ENCODE data around the gene ATG10. TPM values are rescaled to one million over a fixed set of nuclear protein-coding genes. Genes with fewer than 3 reads are reported as not detected.
A peak's percentile ranks its signal among the peaks of the same experiment; 100 is the strongest.
"Not testable (repeated sequence)": the region's sequence is repeated elsewhere in the genome, so short reads cannot be mapped to it uniquely, and the experiment has no call there.

The ATG10 gene
- 2.9 TPM for total RNA-seq
- long read RNA-seq, partial matches to known transcripts, result 0 of 12 reads
- long read RNA-seq, other reads (novel, unspliced or antisense), result 8 of 12 reads

- ATAC-seq (ENCODE audit: poor library complexity), result peak; percentile 99
- intact Hi-C loops (cut with DNase I), result loop anchor here (5.0 to 10.0 kb wide), 2 partner anchors 115 to 217 kb away; partner anchors contain the start of gene SSBP2
Measured at GRCh38 chr5:81971712-81972491, at the start of gene ATG10. TSS of gene ATG10 (plus strand) at chr5:81972023. CDS start at chr5:81987571, 15,548 bp downstream.

DNA sequence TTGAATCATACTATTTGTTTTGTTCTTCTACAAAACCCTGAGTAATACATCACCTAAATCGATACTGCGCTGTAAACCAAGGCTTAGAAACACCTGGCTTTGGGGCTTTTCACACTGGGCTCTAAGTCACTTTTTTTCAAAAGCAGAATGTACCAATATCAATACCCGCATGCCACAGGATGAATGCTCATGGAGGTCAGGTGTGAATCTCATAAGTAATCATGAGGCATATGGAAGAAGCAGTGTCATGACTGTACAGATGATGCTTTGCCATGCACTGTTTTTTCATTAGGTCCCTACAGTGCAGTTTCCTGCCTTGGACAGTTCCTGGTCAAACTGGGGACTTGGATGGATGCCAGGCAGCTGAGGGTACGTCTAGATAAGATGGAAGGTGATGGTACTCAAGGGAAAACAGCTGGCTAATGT lies 49.0 kb upstream of the ATG10 start:
- intact Hi-C loops (cut with DNase I), result no loop called here
- DNase-seq (no peak), ATAC-seq (ENCODE audit: poor library complexity) (no peak)

More at GRCh38 chr5:81971712-81972491, at the start of gene ATG10:
- DNase-seq, result peak; percentile 94

DNA sequence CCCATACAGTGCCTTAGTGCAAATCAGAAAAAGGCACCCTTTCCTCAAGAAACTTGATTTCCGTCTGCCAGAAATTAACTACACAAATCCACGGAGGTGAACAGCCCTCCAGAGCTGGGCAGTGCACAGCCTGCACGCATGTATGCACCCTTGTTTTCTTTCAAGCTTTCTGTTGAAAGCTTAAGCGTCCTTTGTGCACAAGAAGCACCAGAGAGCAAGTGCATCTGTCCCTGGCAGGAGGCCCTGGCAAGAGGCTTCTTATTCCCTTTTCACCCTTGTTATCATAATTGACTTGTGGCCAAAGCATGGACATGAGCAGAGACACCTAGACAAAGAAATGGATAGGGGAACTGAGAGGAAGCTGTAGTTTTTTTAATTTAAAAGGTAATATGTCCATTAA lies 47.4 kb upstream of the ATG10 start:
- intact Hi-C loops (cut with DNase I), result no loop called here
- DNase-seq, result peak; percentile 63
- peak; percentile 90 for ATAC-seq (ENCODE audit: poor library complexity)

DNA sequence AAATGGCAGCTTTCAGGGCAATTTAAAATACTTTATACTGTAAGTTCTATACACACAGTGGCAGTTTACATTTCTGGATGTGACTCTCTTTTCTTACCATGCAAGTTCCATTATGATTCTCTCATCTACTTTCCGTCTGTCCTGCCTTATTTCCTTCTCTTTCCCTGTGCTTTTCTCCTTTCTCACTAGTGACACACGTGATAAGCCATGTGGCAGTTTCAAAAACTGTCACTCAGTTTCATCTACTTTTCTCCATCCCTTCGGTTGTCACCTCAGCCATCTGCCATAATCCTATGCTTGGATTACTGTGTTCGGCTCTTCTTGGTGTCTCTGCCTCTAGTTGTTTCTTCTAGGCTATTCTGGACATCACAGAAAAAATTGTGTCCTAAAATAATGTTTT lies 46.8 kb upstream of the ATG10 start:
- no peak for ATAC-seq (ENCODE audit: poor library complexity)
- intact Hi-C loops (cut with DNase I), result no loop called here
- no peak for DNase-seq

DNA sequence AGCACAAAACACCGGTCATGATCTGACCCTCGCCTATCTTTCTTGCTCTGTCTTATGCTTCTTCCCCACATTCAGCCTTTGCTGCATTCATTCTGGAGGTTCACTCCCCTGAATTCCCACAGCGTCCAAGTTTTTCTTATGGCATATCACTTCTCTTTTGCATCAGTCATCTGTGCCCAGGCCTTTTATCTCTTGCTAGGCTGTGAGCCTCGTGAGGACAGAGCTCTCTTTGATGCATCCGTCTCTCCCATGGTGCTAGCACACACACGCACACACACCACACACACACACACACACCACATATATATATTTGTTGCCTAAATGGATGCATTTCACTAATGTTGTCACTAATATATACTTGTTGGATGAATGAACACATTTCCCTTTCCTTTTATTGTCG lies 45.8 kb upstream of the ATG10 start:
- no peak for ATAC-seq (ENCODE audit: poor library complexity)
- no peak for DNase-seq
- intact Hi-C loops (cut with DNase I), result no loop called here

DNA sequence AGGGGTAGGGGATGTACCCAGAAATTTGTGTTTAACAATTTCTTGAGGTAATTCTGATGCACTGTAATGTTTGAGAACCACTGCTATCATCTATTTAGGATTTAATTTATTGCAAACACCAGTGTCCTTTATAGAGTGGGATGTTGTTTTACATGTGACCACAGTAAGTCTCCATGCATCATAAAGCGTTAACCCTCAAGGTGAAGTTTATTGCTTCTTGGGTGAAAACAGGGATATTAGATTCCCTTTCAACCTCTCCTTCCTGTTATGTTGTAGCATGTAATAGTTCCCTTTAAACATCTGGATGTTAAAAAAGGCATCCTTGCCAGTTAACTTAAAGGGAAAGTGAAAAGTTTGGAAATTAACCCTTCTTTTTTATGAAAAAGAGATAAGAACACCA lies 35.8 kb upstream of the ATG10 start:
- no peak for DNase-seq
- intact Hi-C loops (cut with DNase I), result no loop called here
- no peak for ATAC-seq (ENCODE audit: poor library complexity)

DNA sequence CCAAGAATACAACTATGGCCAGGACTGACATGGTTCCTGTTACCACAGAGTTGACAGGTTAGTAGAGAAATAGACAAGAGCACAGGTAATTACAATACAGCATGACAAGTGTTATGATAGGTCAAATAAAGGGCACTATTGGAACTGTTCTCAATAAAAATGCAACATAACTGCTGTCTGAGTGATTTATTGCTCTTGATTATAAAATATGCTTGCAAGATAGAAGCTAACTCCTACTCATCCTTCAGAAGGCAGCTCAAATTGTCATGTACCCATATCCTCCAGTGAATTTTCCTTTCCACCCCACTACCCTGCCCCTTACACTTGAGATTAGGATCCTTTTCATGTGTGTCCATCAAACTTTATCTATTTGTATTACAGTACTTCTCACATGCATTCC lies 35.1 kb upstream of the ATG10 start:
- ATAC-seq (ENCODE audit: poor library complexity) (no peak), DNase-seq (no peak)
- intact Hi-C loops (cut with DNase I), result no loop called here

DNA sequence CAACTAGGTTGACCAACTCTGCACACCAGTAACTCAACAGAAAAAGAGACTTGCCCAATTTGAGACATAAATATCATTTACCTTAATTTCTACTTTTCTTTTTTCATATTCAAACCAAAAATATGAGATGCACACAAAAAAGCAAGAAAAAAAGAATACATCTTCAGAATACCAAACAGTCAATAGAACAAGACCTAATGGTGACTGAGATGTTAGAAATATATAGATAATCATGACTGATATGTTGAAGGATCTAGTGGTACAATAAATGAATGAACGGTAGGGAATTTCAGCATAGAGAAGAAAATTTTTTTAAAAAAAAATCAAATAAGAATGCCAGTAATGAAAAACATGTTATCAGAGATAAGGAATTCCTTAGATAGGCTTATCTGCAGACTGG lies 29.1 kb upstream of the ATG10 start:
- DNase-seq (no peak), ATAC-seq (ENCODE audit: poor library complexity) (no peak)
- intact Hi-C loops (cut with DNase I), result no loop called here

DNA sequence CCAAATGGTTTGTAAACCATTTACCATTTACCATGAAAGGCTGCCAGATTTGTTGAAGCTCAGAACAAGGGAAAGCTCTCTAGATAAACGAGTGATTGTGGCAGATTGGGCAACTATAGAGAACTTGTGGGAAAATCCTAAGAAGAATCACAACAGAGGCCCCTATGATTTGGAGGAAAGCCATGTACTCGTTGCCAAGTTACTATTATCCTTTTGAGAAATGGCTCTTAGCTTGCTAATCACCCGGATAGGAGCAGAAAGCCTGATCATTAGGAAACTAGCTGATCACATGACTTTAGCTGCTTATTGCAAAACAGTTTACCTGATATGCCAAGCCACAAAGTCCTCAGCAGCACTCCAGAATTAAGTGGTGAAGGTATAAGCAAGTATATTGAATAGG lies 23.5 kb upstream of the ATG10 start:
- intact Hi-C loops (cut with DNase I), result no loop called here
- ATAC-seq (ENCODE audit: poor library complexity) (no peak), DNase-seq (no peak)

DNA sequence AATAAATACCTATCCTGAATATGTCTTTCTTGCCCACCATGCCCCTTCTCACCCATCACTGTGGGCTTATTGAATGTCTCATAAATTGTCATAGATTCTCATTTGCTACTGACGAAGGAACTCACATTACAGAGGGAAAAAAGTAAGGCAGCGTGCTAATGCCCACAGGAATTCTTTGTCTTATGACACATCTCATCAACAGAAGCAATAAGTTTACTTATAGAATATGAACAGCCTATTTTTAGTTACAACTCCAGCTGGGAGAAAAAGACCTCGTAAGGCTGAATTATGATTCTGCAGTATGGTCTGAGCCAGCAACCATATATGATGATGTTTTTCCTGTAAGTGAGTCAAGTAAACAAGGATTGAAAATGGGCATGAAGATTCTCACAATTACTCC lies 22.4 kb upstream of the ATG10 start:
- intact Hi-C loops (cut with DNase I), result no loop called here

DNA sequence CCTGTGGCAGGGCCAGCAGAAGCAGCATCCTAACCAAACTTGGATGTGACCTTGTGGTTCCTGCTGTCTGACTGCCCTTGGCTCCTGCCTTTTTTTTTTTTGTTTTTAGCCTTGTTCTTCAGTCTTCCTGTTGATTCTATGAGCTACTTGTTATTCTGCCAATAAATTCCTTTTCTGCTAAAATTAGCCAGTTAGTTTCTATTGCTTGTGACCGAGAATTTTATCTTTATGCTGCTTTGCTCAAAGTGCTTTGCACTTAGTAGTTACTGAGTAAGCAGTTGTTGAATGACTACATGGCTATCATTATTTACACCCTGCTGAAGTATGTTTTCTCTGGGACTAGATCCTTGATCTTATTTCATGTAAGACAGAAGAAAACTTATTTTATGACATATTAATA lies 20.8 kb upstream of the ATG10 start:
- no peak for ATAC-seq (ENCODE audit: poor library complexity)
- no peak for DNase-seq
- intact Hi-C loops (cut with DNase I), result no loop called here

More for the DNA sequence above, 22.4 kb upstream of the ATG10 start:
- ATAC-seq (ENCODE audit: poor library complexity), result no peak
- no peak for DNase-seq

- intact Hi-C loops (cut with DNase I); ATAC-seq (ENCODE audit: poor library complexity); DNase-seq: not testable (repeated sequence)
Measured at GRCh38 chr5:81954796-81955195, 17.0 kb upstream of the ATG10 start.

GRCh38 chr5:81958129-81958528 lies 13.7 kb upstream of the ATG10 start:
- ATAC-seq (ENCODE audit: poor library complexity); DNase-seq; intact Hi-C loops (cut with DNase I): not testable (repeated sequence)

GRCh38 chr5:81961651-81962440 lies 10.0 kb upstream of the ATG10 start:
- DNase-seq (no peak), ATAC-seq (ENCODE audit: poor library complexity) (no peak)
- intact Hi-C loops (cut with DNase I), result no loop called here

- intact Hi-C loops (cut with DNase I), result no loop called here
- ATAC-seq (ENCODE audit: poor library complexity), result no peak
- DNase-seq, result no peak
Measured at GRCh38 chr5:81963544-81963943, 8.3 kb upstream of the ATG10 start.

DNA sequence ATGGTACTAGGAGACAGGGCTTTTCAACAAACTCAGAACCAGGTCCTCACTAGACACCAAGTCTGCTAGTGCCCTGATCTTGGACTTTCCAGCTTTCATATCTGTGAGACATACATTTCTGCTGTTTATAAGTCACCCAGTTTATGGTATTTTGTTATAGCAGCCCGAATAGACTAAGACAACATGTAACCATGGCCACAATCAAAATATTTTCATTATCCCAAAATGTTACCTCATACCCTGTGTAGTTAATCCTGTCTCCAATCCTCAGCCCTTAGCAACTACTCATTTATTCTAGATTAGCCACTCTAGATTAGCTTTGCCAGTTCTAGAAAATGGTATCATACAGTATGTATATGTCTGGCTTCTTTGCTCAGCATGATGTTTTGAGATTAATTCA lies 6.3 kb upstream of the ATG10 start:
- DNase-seq (no peak), ATAC-seq (ENCODE audit: poor library complexity) (no peak)
- intact Hi-C loops (cut with DNase I), result no loop called here

GRCh38 chr5:81969226-81969625 lies 2.6 kb upstream of the ATG10 start:
- ATAC-seq (ENCODE audit: poor library complexity) (no peak), DNase-seq (no peak)
- intact Hi-C loops (cut with DNase I), result no loop called here

DNA sequence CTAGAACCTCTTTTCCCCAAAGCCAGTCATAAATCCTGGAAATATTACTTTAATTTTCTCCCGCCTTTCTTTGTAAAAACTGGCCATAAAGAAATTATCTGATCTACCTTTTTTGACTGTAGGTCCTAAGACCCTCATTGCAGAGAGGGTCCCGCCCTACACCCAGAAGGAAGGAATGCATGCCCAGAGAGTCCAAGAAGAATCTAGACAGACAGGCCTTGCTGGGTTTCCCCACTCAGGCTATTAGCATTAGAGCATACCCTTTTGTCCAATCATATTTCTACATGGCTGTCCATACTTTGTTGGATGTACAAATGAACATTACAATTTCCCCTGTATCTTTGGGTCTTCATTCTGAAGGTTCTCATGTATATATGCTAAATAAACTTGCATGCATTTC lies 1.9 kb upstream of the ATG10 start:
- intact Hi-C loops (cut with DNase I), result loop anchor here (5.0 to 10.0 kb wide), 2 partner anchors 113 to 215 kb away; partner anchors contain the start of gene SSBP2
- no peak for DNase-seq

GRCh38 chr5:81971111-81971711 lies 612 bp upstream of the ATG10 start:
- ATAC-seq (ENCODE audit: poor library complexity), result no peak
- intact Hi-C loops (cut with DNase I), result loop anchor here (5.0 to 10.0 kb wide), 2 partner anchors 114 to 216 kb away; partner anchors contain the start of gene SSBP2
- DNase-seq, result no peak

More for the DNA sequence above, 1.9 kb upstream of the ATG10 start:
- no peak for ATAC-seq (ENCODE audit: poor library complexity)

Data from Right ventricle myocardium superior (tissue), 1 donor.